ENCODE measurements around the gene HJV. TPM values are rescaled to one million over a fixed set of nuclear protein-coding genes. Genes with fewer than 3 reads are reported as not detected.
A peak's percentile ranks its signal among the peaks of the same experiment; 100 is the strongest.

HJV gene
- total and polyA plus RNA-seq, 2 of the 8 experiments (the other 6 are each of a cell fraction or from before 2014, with no cell fraction given), result 0.32 to 0.70 TPM

GRCh38 chr1:145996433-145997015 is 25.0 kb downstream of the HJV start, which contains the start of gene TXNIP:
TXNIP (minus strand) TSS chr1:145996579; CDS start chr1:145996266, 313 bp downstream.
- Histone ChIP-seq H4K5ac (ENCODE audit: insufficient read length, low read depth, low read length) (peak within 1 kb of the TSS; percentile 28), H3K56ac (replicated peaks; ENCODE audit: insufficient read length, low read depth, low read length) (peak within 1 kb of the TSS; percentile 3), H4K20me1 (replicated peaks in 1 of 2; ENCODE audit: control insufficient read depth in 1 of 2, insufficient read depth in 2 of 2, low read length in 2 of 2) (peaks cover 0 to 2% of the 10 kb centered on the region in 2 experiments), H3K36me3 (ENCODE audit: control insufficient read depth in 2 of 4, insufficient read depth in 4 of 4, low read length in 3 of 4) (peaks cover 17 to 35% (median 25%) of the 10 kb centered on the region in 4 experiments), H2AK5ac (ENCODE audit: low read depth, low read length) (peak within 1 kb of the TSS; percentile 6; the same call in 1 of the 2 replicates), H3K4me3 (ENCODE audit: extremely low read depth in 1 of 4, insufficient read depth in 2 of 4, low read depth in 3 of 4, low read length in 4 of 4) (peak within 1 kb of the TSS; percentile 89 to 96 (median 93)), H3K14ac (ENCODE audit: insufficient read length) (no peak within 1 kb of the TSS), H3K23me2 (ENCODE audit: low read depth, low read length) (peaks cover 9% of the 10 kb centered on the region), H3K9ac (replicated peaks in 1 of 4; ENCODE audit: extremely low read depth in 1 of 4, low read depth in 3 of 4, low read length in 3 of 4) (peak within 1 kb of the TSS; percentile 74 to 95 (median 86)), H2BK5ac (ENCODE audit: low read depth, low read length) (peak within 1 kb of the TSS; percentile 66), H3K79me2 (ENCODE audit: control insufficient read depth in 1 of 2, insufficient read depth in 2 of 2, low read length in 2 of 2) (peaks cover 4 to 27% of the 10 kb centered on the region in 2 experiments; a peak in 3 of 4 replicates), H4K8ac (ENCODE audit: extremely low read depth, insufficient read depth, low read length) (0 out of 2 replicates have a peak within 1 kb of the TSS, but pooled peaks have one; percentile 54), H3K27me3 (replicated peaks in 1 of 4; ENCODE audit: control insufficient read depth in 3 of 4, extremely low read depth in 1 of 4, insufficient read depth in 3 of 4, low read length in 3 of 4) (no peaks in the 10 kb centered on the region), H3K18ac (ENCODE audit: extremely low read depth, low read length) (peak within 1 kb of the TSS; percentile 76), H3K4me2 (ENCODE audit: insufficient read depth in 1 of 2, low read depth in 2 of 2, low read length in 2 of 2) (peak within 1 kb of the TSS; percentile 83 to 96), H2AFZ (ENCODE audit: low read length) (peak within 1 kb of the TSS; percentile 37; the same call in 1 of the 2 replicates), H3K4ac (replicated peaks; ENCODE audit: insufficient read length, low read depth, low read length) (peak within 1 kb of the TSS; percentile 3), H3K23ac (ENCODE audit: insufficient read length) (no peak within 1 kb of the TSS), H2BK12ac (ENCODE audit: low read depth, low read length) (peak within 1 kb of the TSS; percentile 98), H3K79me1 (ENCODE audit: low read depth, low read length) (peaks cover 6% of the 10 kb centered on the region; the same call in 1 of the 2 replicates), H3K27ac (ENCODE audit: low read depth, low read length) (peak within 1 kb of the TSS; percentile 65), H3K9me3 (ENCODE audit: insufficient read depth in 2 of 2, low read depth in 1 of 2, low read length in 1 of 2) (no peaks in the 10 kb centered on the region), H3K4me1 (replicated peaks in 1 of 4; ENCODE audit: control insufficient read depth in 3 of 4, insufficient read depth in 4 of 4, low read length in 3 of 4) (peaks cover 2 to 8% (median 6%) of the 10 kb centered on the region in 4 experiments; a peak in 4 of 7 replicates), H2BK15ac (ENCODE audit: low read length) (peak within 1 kb of the TSS; percentile 83), H4K91ac (replicated peaks; ENCODE audit: insufficient read length, low read length) (peak within 1 kb of the TSS; percentile 16), H2BK20ac (ENCODE audit: low read length) (peak within 1 kb of the TSS; percentile 91), H2BK120ac (replicated peaks; ENCODE audit: low read depth, low read length) (no peak within 1 kb of the TSS)
- WGBS, 2 experiments (ENCODE audit: extremely low coverage in 1 of 2, insufficient coverage in 1 of 2, insufficient read length in 1 of 2, insufficient replicate concordance in 2 of 2, low coverage in 1 of 2, low lambda C conversion rate in 2 of 2, missing lambda C conversion rate in 1 of 2), result 3% methylated on average over 29 of the region's 30 CpGs; no CpG with 5 or more reads in 1 of the 2 experiments
- DNase-seq (ENCODE audit: low read depth in 1 of 2, low spot score in 2 of 2) (peak; percentile 76 to 86), FAIRE-seq (no peak)
- POLR2A ChIA-PET (ENCODE audit: partially characterized antibody), result interaction anchor here (0.8 to 13.4 kb wide), 17 partner anchors 9 to 138 kb away, joined by 3 to 218 read pairs (median 4); partner anchors contain the start of genes ANKRD34A, LIX1L, PEX11B and PIAS3
- CTCF ChIA-PET (ENCODE audit: partially characterized antibody), result interaction anchor here (1.2 to 12.6 kb wide), 4 partner anchors 11 to 21 kb away, joined by 5 to 93 read pairs (median 12); no protein-coding TSS in a partner anchor
- TF ChIP-seq GTF2F1 (IDR thresholded peaks at IDR 0.05; ENCODE audit: borderline replicate concordance, low read depth, low read length) (peak; percentile 86), PHF8 (conservative IDR thresholded peaks at IDR 0.05; ENCODE audit: low read depth, low read length) (peak; percentile 58), CTBP2 (IDR thresholded peaks at IDR 0.05; ENCODE audit: borderline replicate concordance, insufficient read depth, insufficient read length, low read length) (no peak), EZH2 (IDR thresholded peaks at IDR 0.05; ENCODE audit: low read depth, low read length, severe bottlenecking) (no peak), E2F6 (IDR thresholded peaks at IDR 0.05) (peak; percentile 62), SAP30 (IDR thresholded peaks at IDR 0.05; ENCODE audit: insufficient read depth, insufficient replicate concordance, low read length) (no peak), POLR2AphosphoS5 (IDR thresholded peaks at IDR 0.05; ENCODE audit: low read depth, low read length) (peak; percentile 62; the same call in 1 of the 2 replicates), HDAC2 (IDR thresholded peaks at IDR 0.05; ENCODE audit: borderline replicate concordance in 1 of 2, low read depth in 2 of 2, low read length in 2 of 2) (no peak), SP1 (IDR thresholded peaks at IDR 0.05; ENCODE audit: low read depth, low read length) (peak; percentile 96), FOSL1 (IDR thresholded peaks at IDR 0.05; ENCODE audit: insufficient read depth, low read depth, low read length) (0 out of 2 replicates have a peak, but pooled peaks have one; percentile 52)
